ENCODE data around the gene SPTBN1.

- no peak for TF ChIP-seq CTCF (conservative IDR thresholded peaks at IDR 0.05)
- TF ChIP-seq ZFX (IDR thresholded peaks at IDR 0.05): no peak
These were observed 104.9 kb downstream of the SPTBN1 start for GRCh38 chr2:54561010-54561409.

All from C4-2B (cell line).